Endothelial cell of umbilical vein (primary cell): ENCODE measurements around the gene ARHGAP22. TPM values are rescaled to one million over a fixed set of nuclear protein-coding genes. Genes with fewer than 3 reads are reported as not detected.

ENCODE experiments used
- BruUV-seq: library from RNA; stranded (reverse); fragments of 400-500 nt; replicated peaks from 2 replicates; lab custom pipeline; 2021; lab: Mats Ljungman, UMichigan
- CTCF ChIA-PET: fragments of 300-600, 350-600 bp; sonication (Branson Sonifier 250); formaldehyde crosslinking; loops from one replicate; lab custom pipeline; 2021; ENCODE audit warnings: antibody characterized with exemption, inconsistent platforms; lab: Charles Lee
- POLR2A ChIA-PET: fragments of 300-600, 350-600 bp; sonication (Branson Sonifier 250); formaldehyde crosslinking; loops from one replicate; lab custom pipeline; 2021; ENCODE audit warnings: antibody characterized with exemption, inconsistent platforms; lab: Charles Lee
- DNase-seq: peaks from one replicate; pipeline ENCODE4 v3.0.0-alpha.2; 2011; ENCODE audit warnings: low read depth, low spot score
- FAIRE-seq: peaks from 2 replicates; lab custom pipeline; 2011; peaks lifted over from hg19 to GRCh38; lab: Jason Lieb, UNC
- H2AFZ ChIP-seq: 2 replicates; pipeline ENCODE4 v1.6.0; 2012; ENCODE audit warnings: low read depth, low read length, control low read depth, inconsistent platforms
- H3K27ac ChIP-seq: 2 replicates; pipeline ENCODE4 v1.5.1; 2011; ENCODE audit warnings: low read depth, mild to moderate bottlenecking, control low read depth, low read length, moderate library complexity; ENCODE audit not compliant: insufficient read depth
- H3K27me3 ChIP-seq, 2 experiments: 2 replicates each; pipeline versions ENCODE4 v1.6.0 to v1.6.1; 2011; ENCODE audit warnings: low read length in 2 of 2, mixed read lengths in 1 of 2; ENCODE audit not compliant: control insufficient read depth in 2 of 2, insufficient read depth in 2 of 2
- H3K36me3 ChIP-seq, 2 experiments: 2 replicates in 1 of 2; 3 replicates in 1 of 2; pipeline ENCODE4 v1.5.1; 2011; ENCODE audit warnings: low read length in 2 of 2, mild to moderate bottlenecking in 1 of 2, moderate library complexity in 1 of 2; ENCODE audit not compliant: control insufficient read depth in 2 of 2, insufficient read depth in 2 of 2; ENCODE audit errors: extremely low read depth in 1 of 2
- H3K4me1 ChIP-seq: 3 replicates; pipeline ENCODE4 v1.5.1; 2011; ENCODE audit warnings: mild to moderate bottlenecking, low read length; ENCODE audit not compliant: control insufficient read depth, insufficient read depth; ENCODE audit errors: extremely low read depth
- H3K4me2 ChIP-seq: 2 replicates; pipeline ENCODE4 v1.6.1; 2011; ENCODE audit warnings: low read length, control low read depth, mixed read lengths; ENCODE audit not compliant: insufficient read depth
- H3K4me3 ChIP-seq, 3 experiments: fragments of 200-600 bp in 1 of 3; sonication (generic), shearing (Covaris generic) in 1 of 3; replicated peaks in 1 of 3; 2 replicates each; pipeline ENCODE4 v1.5.1; 2011 to 2016; ENCODE audit warnings: control low read depth in 3 of 3, low read length in 3 of 3, mild to moderate bottlenecking in 2 of 3, inconsistent platforms in 1 of 3, low read depth in 1 of 3, moderate library complexity in 1 of 3; ENCODE audit not compliant: insufficient read depth in 1 of 3
- H3K79me2 ChIP-seq: 2 replicates; pipeline ENCODE4 v1.6.0; 2012; ENCODE audit warnings: low read length, inconsistent platforms; ENCODE audit not compliant: control insufficient read depth, insufficient read depth
- H3K9ac ChIP-seq: replicated peaks from 2 replicates; pipeline ENCODE3; 2011; ENCODE audit warnings: low read length, control low read depth; ENCODE audit not compliant: insufficient read depth; ENCODE audit errors: extremely low read depth
- H3K9me1 ChIP-seq: replicated peaks from 3 replicates; pipeline ENCODE4 v1.6.0; 2011; ENCODE audit warnings: mild to moderate bottlenecking, low read length; ENCODE audit not compliant: control insufficient read depth, insufficient read depth; ENCODE audit errors: extremely low read depth
- H3K9me3 ChIP-seq: replicated peaks from 2 replicates; pipeline ENCODE4 v1.5.1; 2012; ENCODE audit warnings: low read length, inconsistent platforms; ENCODE audit not compliant: control insufficient read depth, insufficient read depth
- H4K20me1 ChIP-seq: replicated peaks from 2 replicates; pipeline ENCODE3; 2011; ENCODE audit warnings: mild to moderate bottlenecking, low read length; ENCODE audit not compliant: control insufficient read depth, insufficient read depth; ENCODE audit errors: extremely low read depth
- CTCF ChIP-seq, 2 donors: IDR thresholded peaks; 1 replicate in 1 of 2; 2 replicates in 1 of 2; pipeline ENCODE4 v1.5.1; 2011; ENCODE audit warnings: low read length in 2 of 2, mild to moderate bottlenecking in 2 of 2, moderate library complexity in 2 of 2, control low read depth in 1 of 2, inconsistent platforms in 1 of 2, low read depth in 1 of 2; ENCODE audit not compliant: insufficient read depth in 1 of 2; ENCODE audit errors: extremely low read depth in 1 of 2
- EZH2 ChIP-seq: IDR thresholded peaks from 2 replicates; pipeline ENCODE4 v1.6.1; 2012; ENCODE audit warnings: borderline replicate concordance, low read depth, mild to moderate bottlenecking, moderate library complexity, low read length, inconsistent platforms; ENCODE audit not compliant: severe bottlenecking
- FOS ChIP-seq: IDR thresholded peaks from 2 replicates; pipeline ENCODE4 v1.6.1; 2011; ENCODE audit warnings: mild to moderate bottlenecking, low read length, moderate library complexity, borderline replicate concordance; ENCODE audit not compliant: insufficient read depth
- GATA2 ChIP-seq: IDR thresholded peaks from 2 replicates; pipeline ENCODE4 v1.7.0; 2011; ENCODE audit warnings: low read depth, mild to moderate bottlenecking, moderate library complexity, mixed read lengths, low read length; ENCODE audit not compliant: insufficient read length, insufficient read depth
- JUN ChIP-seq: IDR thresholded peaks from 2 replicates; pipeline ENCODE4 v1.6.1; 2011; ENCODE audit warnings: borderline replicate concordance, low read depth; ENCODE audit not compliant: insufficient read length, insufficient read depth
- MAX ChIP-seq: IDR thresholded peaks from 2 replicates; pipeline ENCODE4 v1.6.1; 2011; ENCODE audit not compliant: insufficient read depth, insufficient read length
- MYC ChIP-seq: IDR thresholded peaks from one replicate; pipeline ENCODE4 v1.6.1; 2011; ENCODE audit warnings: mild to moderate bottlenecking, low read depth, low read length
- POLR2A ChIP-seq: IDR thresholded peaks from 2 replicates; pipeline ENCODE4 v1.6.1; 2012; ENCODE audit warnings: low read depth, mild to moderate bottlenecking, control low read depth, low read length
- POLR2AphosphoS5 ChIP-seq: IDR thresholded peaks from 2 replicates; pipeline ENCODE4 v1.6.1; 2012; ENCODE audit warnings: low read depth, mild to moderate bottlenecking, control low read depth, low read length, moderate library complexity; ENCODE audit not compliant: insufficient read depth
- dilution Hi-C: fragments of 300-500 bp; cut with MboI; formaldehyde crosslinking; loops from one replicate; pipeline ENCODE4 v1.15.0; 2019; ENCODE audit warnings: low sequenced_read_pairs; ENCODE audit not compliant: extremely low pct_ligation_motif_present
- intact Hi-C: fragments of 100-400 bp; cut with micrococcal nuclease; formaldehyde crosslinking; loops from one replicate; pipeline ENCODE4 v1.10.0; 2022
- polyA plus RNA-seq, 4 experiments: library from polyadenylated mRNA; depleted of rRNA in 3 of 4; stranded (reverse) in 3 of 4; unstranded in 1 of 4; fragments of >200 nt; gene quantifications; 2 replicates each; pipeline versions ENCODE4 v1.2.1 to v1.2.3, GENCODE V29; 2011 to 2012; ENCODE audit warnings: missing spikeins in 1 of 4
- total RNA-seq: library from RNA; stranded (reverse); gene quantifications from 2 replicates; pipeline ENCODE4 v1.2.3, GENCODE V29; 2021

The ARHGAP22 gene
- total and polyA plus RNA-seq, 2 donors (not counting 3 experiments of a cell fraction or from before 2014, with no cell fraction given): 8.6 to 50.3 TPM

GRCh38 chr10:48590945-48591344 is 13.9 kb downstream of the ARHGAP22 start:
- Histone ChIP-seq H2AFZ (no peak overlapping the region), H4K20me1 (no peaks in the 10 kb centered on the region), H3K4me2 (no peak overlapping the region), H3K27ac (no peak overlapping the region), H3K9ac (no peak overlapping the region), H3K36me3 (no peaks in the 10 kb centered on the region), H3K4me1 (peaks cover 16% of the 10 kb centered on the region), H3K9me3 (no peaks in the 10 kb centered on the region), H3K9me1 (no peaks in the 10 kb centered on the region), H3K4me3 (no peak overlapping the region), H3K27me3 (no peaks in the 10 kb centered on the region), H3K79me2 (peaks cover 99% of the 10 kb centered on the region)
- FAIRE-seq: no peak
- intact Hi-C loops: no loop called here
- BruUV-seq: no TSS peak
- ChIA-PET CTCF (interaction anchor here (1.1 to 5.6 kb wide), 2 partner anchors 13 to 66 kb away, joined by 3 to 58 read pairs; no protein-coding TSS in a partner anchor), POLR2A (interaction anchor here (0.6 kb wide), 1 partner anchor 14 kb away, joined by 6 read pairs; no protein-coding TSS in a partner anchor)
- TF ChIP-seq POLR2AphosphoS5 (no peak), POLR2A (no peak), FOS (no peak), EZH2 (no peak), CTCF (IDR thresholded peaks at IDR 0.05; ENCODE audit: extremely low read depth in 1 of 2, insufficient read depth in 1 of 2, low read depth in 1 of 2, low read length in 2 of 2) (no peak), GATA2 (no peak), JUN (no peak), MYC (no peak), MAX (no peak)
- no peak for DNase-seq
- dilution Hi-C loops: no loop called here
